GM19455 (cell line): ENCODE results near the gene TTLL9.

Source experiments
- ATAC-seq: cut with Tn5 transposase; IDR thresholded peaks from one replicate; pipeline ENCODE4 v1.9.1; 2021; ENCODE audit not compliant: unreplicated experiment

The TTLL9 gene

DNA sequence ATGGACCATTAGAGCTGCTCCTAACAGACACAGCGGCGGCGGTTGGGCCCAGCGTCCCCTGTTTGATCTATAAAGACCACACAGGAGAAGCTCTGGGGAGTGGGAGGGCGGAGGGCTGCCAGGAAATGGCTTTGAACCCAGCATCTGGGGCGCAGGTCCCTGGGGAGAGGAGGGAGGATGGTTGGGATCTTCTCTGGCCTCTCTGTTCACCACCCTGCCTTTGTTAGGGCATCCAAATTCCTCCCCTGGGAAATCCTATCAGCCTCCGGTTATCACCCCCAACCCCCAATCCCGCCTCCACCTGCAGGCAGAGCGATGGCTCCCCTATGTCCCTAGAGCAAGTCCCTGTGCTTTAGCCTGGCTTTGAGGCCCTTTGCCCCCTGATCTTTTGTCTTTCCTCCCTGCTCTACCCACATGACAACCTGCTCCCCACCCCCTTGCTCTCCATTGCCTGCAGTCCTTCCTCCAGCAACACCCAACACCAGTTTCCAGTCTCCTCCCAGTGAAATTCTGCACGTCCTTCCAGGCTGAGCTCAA, 104.6 kb downstream of the TTLL9 start:
- ATAC-seq, result no peak

DNA sequence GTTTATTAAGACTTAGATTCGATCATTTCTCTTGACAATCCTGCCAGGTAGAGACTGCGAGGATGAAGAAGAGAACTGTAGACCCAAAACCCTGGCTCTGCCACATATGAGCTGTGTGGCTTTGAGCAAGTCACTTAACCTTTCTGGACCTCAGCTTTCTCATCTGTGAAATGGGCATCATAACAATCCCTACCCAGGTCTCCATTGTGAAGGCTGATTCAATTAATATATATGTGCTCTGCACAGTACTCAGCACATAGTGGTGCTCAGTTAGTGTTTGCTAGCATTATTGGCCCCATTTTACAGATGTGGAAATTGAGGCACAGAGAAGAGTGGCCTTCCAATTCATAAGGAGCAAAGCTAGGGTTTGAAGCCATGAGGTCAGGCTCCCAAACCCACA, 105.4 kb downstream of the TTLL9 start:
- no peak for ATAC-seq

DNA sequence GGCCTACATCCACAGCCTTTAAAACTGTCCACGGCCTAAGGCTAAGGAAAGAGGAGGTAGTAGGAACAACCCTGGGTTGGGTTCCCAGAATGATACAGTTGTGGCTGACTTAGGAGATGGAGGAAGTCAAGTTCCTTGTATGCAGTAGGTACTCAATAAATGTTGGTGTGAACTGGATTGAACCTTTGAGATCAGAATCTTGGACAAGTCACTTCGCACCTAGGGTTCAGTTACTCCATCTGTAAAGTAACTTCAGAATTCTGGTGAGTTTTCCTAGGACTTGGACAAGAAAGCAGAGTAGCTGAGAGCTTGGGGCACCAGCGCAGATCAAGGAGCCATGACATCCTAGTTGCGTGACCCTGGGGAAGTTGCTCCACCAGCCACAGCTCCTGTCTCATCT, 106.6 kb downstream of the TTLL9 start:
- no peak for ATAC-seq

DNA sequence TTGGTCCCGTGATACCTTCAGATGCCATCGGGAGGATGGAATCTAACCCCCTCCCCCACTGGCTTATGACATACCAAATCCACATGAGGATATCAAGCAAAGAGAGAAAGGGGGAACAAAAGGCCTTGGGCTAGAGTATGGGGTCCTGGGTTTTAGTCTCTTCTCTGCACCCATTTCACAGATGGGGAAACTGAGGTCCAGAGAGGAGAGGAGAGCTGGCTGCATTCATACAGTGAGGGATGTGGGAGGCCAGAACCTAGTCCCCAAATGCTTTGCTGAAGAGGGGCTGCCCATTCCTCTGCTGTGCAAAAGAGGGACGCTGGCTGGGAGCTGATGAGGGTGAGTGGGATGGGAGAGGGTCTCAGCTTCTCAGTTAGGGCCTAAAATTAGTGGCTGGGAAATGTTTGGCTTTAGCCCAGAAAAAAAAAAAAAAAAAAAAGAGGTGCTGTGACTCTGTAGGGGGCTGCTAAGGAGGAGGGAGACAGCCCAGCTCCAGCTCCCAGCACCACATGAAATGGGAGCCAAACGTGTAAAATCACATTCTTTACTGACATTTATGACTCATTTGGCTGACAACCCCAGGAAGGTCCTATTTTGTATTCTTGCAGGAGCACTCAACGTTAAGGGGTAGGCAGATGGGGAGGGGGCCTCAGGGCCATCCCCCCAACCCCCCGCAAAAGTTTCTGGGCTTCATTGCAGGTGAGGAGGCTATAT, 109.4 kb downstream of the TTLL9 start:
- ATAC-seq, result no peak

DNA sequence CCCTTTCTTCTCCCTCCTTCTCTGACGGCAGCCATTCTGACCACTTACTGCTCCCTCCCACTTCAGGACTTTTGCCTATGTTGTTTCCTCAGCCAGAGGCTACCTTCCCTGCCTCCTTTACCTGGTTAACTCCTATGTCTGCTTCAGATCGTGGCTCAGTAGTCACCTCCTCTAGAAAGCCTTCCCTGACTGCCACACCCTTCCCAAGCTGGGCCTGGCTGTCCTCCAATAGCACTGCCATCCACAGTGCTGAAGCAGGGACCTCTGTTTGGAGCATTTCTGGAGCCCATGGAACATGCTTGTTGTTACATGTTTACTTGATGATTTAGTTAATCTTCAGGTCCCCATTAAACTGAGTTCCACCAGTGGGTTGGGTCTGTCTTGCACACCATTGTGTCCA, 111.3 kb downstream of the TTLL9 start:
- ATAC-seq, result no peak

DNA sequence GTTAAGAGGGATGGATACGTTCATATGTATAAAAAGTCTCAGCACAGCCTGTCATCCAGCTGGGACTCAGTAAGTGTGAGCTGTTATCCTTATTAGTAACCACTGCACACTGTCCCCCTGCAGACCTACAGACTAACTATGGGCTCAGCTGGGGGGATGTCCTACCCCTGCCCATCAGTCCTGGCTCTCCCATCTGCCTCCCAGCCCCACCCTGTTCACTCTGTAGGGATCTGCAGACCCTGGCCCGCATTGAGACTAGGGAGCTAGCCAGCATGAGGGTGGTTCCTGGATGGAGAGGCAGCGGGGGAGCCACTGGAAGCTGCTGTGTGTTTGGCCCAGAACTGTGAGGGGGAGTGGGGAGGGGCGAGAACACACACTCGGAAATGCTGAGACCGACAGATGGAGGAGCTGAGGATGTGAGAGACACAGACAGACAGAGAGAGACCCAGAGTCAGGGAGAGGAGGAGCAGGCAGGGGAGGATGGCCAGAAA, 114.6 kb downstream of the TTLL9 start:
- no peak for ATAC-seq

DNA sequence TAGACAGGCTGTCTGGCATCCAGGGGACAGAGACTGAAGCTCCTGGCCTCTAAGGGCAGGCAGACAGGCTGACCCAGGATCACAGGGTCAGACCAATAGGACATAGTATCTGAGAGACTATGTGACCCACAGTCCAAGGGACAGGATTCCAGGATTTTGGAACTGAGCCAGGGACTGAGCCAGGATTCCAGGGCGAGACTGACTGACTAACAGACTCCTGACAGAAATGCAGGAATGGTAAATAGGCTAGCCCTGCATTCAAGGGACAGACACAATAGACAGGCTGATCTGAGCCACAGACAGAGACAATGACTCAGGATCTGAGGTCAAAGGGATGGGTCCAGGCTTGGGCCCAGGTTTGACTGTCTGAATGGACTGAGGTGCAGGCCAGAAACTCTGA, 117.3 kb downstream of the TTLL9 start:
- no peak for ATAC-seq

DNA sequence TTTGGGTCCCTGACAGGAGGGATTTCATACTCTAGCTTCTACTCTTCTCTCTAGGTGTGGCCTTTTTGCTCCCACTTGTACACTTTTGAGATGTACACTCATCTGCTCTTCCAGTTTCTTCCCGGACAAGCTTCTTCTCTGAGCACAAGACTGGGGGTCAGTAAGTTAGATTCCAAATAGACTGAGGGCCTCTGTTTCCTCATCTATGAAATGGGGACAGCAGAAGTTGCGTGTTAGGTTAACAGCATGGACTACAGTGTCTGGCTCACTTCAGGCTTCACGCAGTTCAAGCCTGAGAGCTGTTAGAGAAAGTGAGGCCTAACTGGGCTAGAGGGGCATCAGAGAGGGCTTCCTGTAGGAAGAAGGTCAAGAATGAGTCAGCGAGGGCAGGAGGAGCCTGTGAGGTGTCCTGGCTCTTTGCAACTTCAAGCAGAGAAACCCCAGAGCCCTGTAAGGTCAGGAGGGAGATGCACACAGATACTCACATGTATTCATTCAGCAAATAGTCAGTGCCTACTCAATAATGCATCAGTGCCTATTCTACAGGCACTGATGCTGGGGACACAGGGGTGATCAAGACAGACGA, 118.1 kb downstream of the TTLL9 start:
- ATAC-seq, result no peak

DNA sequence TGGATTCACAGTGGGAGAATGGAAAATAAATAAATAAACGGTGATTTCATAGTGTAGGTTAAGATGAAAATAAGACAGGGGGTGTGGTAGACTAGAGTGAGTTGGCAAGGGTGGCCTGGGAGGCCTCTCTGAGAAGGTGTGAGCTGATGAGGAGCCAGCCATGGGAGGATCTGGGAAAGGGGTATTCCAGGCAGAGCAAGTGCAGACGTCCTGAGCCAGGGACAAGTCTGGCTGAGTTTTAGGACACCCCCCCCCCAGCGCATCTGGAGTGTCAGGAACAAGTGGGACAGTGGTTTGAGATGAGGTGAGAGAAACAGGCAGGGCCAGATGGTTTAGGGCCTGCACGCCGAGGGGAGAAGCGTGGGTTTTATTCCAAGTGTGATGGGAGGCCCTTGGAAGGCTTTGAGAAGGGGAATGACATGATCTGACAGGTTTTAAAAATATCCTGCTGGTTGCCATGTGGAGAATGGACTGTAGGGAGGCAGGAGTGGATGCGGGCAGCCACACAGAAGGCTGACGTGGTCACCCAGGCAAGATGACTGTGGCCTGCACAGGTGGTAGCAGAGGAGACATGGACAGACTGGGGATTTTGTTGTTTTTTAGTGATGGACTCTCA, 118.7 kb downstream of the TTLL9 start:
- ATAC-seq, result no peak

DNA sequence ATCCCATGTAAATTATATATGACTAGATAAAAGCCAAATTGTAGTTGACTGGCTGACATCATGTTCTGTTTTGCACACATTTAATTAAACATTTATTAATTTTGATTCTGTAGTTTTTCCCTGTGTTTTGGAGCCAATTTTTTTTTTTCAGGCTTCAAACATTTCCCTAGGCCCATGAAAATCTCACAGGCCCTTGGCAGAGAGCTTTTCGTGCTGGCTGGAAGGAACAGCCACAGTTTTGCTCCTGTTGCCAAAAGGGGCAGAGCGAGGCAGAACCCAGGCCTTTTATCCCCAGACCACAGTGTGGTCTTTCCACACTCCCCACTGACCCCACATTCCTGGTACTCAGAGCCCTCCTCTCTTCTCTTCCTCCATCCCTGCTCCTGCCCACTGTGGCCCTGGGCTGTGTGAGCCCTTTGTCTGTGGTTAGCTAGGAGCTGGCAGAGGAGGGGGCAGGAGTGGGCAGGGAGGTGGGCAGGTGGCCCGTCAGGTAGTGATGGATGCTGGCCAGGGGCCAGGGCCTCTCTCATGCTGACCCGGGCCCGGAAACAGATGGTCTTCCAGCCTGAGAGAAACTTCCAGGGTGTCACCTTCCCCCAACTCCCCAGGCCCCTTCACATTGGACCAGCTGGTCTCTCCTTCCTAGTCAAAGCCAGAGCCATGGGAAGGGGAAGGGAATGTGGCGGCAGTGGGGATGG, 120.4 kb downstream of the TTLL9 start:
- ATAC-seq, result no peak

DNA sequence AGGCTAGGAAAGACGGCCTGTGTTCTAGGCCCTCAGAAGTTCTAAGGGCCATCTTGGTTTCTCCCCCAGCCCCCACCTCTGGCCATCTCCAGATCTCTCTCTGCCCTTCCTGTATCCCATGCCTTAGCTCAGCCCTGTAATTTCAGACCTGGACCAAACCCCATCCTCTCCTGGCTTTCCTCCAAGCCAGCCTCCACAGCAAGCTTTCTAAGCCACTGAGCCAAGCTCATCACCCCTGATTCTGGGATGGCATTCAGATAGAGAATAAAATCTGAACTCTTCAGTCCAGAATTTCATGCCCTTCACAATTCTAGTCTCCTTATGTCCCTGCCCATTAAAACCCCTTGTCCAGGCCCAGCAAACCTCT, 120.9 kb downstream of the TTLL9 start:
- ATAC-seq, result no peak

DNA sequence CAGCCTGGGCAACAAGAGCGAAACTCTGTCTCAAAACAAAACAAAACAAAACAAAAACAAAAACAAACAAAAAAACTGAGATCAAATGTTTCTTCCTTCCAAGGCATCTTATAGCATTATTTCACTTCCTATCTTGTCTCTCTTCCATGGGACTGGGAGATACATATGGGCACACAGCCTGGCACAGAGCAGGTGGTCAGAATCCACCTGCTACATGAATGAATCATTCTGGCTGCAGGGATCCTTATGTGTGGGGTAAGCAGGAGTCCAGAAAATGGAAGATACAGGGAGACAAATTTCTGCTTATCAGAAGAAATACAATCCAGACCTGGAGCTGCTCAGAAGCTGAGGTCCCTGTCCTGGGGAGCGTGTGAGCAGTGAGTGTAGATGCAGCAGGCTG, 121.7 kb downstream of the TTLL9 start:
- ATAC-seq, result no peak
